HG03108 (cell line): ENCODE results near the gene SLC25A26.

ENCODE experiments used
- ATAC-seq: cut with Tn5 transposase; IDR thresholded peaks from one replicate; pipeline ENCODE4 v1.9.1; 2021; ENCODE audit warnings: moderate library complexity; ENCODE audit not compliant: unreplicated experiment

Gene SLC25A26

DNA sequence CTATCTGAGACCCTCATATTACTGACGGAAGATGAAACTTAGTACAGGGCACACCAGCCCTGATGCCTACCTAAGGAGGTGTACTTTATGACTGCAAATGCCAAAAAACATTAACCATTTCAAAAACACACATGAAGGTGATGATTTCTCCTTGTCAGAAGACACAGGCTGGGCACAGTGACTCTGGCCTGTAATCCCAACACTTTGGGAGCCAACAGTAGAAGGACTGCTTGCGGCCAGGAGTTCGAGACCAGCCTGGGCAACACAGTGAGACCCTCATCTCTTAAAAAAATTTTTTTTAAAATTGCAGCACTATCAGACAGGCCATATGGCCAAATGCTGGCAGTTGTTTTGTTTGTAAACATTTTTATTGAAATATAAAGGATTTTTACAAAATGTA, 206.6 kb downstream of the SLC25A26 start:
- ATAC-seq, result no peak

DNA sequence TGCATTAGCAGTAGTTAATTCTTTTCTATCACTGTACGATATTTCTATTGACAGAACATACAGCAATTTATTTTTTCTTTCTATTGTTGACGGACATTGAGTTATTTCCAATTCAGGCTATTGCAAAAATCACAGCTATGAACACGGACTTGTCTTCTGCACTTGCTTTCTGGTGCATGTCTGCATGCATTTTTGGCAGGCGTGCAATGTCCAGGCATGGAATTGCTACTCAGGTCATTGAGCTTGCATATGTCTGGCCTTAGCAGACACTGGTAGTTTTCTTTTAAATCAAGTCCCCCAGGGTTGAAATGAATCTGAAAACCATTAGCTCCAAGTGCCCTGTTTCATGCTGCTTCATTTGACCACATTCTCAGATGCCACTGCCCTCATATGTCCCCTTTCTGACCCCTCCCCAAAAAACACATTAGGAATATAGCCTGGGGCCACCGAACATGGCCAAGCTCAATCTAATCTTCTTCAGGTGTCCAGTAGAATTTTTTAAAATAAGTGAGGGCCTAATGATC, 207.2 kb downstream of the SLC25A26 start:
- no peak for ATAC-seq
